DMS153 (cell line): ENCODE results near the gene MBD3L2B.
"Not testable (repeated sequence)": the region's sequence is repeated elsewhere in the genome, so short reads cannot be mapped to it uniquely, and the experiment has no call there.

ENCODE experiments used
- DNase-seq: peaks from one replicate; lab custom pipeline; 2025; lab: John Stamatoyannopoulos, UW

Gene MBD3L2B

DNA sequence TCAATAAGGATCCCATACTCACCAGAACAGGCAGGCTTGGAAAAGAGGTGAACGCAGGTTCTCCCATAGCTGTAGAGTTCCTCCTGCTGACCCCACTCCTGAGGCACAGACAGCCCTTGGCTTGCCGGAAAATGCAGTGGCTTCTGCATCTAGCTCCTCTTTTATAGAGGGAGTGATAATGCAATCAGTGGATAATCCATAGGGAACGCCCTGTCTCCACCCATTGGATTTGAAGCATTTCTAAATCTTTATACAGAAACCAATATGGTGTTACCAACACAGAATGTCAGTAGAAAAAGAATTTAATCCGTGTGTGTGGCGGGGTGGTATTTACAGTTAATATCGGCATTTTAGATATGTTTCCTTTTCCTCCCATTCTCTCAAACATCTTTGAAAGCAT is at the start of gene MBD3L2B:
Gene MBD3L2B, minus strand, starts transcription at position 101 of the 400 bp plus-strand sequence. Its CDS starts 34 bp downstream, at position 67.
- not testable (repeated sequence) for DNase-seq

GRCh38 chr19:7069904-7070226 is 48.6 kb upstream of the MBD3L2B start:
- no peak for DNase-seq

GRCh38 chr19:7069042-7069903 is 48.0 kb upstream of the MBD3L2B start, which contains the start of gene ZNF557:
Gene ZNF557 (plus strand): TSS chr19:7069703. CDS start chr19:7075075, 5,372 bp downstream.
- DNase-seq: peak; percentile 94

DNA sequence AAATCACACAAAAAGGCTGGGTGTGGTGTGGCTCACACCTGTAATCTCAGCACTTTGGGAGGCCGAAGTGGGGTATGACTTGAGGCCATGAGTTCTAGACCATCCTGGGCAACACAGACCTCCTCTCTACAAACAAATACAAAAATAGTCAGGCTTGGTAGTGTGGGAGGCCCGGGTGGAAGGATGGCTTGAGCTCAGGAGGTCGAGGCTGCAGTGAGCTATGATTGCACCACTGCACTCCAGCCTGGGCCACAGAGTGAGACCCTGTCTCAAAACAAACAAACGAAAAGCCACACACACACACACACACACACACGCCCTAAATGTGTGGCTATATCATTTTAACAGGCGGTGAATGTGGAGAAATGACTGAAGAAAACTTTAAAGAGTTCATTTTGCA is 47.4 kb upstream of the MBD3L2B start:
- no peak for DNase-seq

DNA sequence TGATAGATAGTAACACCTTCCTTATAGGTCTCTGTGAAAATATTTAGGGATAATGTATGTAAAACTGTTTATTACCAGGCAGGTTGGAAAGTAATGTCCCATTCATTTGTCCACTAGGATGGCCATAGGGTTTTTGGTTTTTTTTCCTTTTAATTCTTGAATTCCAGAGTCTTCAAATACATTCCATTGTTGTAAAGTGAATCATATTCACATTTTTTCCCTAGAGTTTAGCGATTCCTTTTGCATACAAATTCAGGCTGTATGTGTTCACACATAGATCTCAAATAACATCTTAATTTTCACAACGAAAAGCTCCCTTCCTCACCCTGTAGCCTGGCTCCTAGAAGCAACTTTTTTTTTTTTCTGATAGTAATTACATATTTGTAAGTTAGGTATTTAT is 46.5 kb upstream of the MBD3L2B start:
- no peak for DNase-seq

- DNase-seq: not testable (repeated sequence)
These were observed 45.9 kb upstream of the MBD3L2B start for GRCh38 chr19:7067122-7067521.

- DNase-seq: no peak
These were observed 42.7 kb upstream of the MBD3L2B start for GRCh38 chr19:7063764-7064418.

- DNase-seq: no peak
These were observed 42.1 kb upstream of the MBD3L2B start for GRCh38 chr19:7063339-7063738.

DNA sequence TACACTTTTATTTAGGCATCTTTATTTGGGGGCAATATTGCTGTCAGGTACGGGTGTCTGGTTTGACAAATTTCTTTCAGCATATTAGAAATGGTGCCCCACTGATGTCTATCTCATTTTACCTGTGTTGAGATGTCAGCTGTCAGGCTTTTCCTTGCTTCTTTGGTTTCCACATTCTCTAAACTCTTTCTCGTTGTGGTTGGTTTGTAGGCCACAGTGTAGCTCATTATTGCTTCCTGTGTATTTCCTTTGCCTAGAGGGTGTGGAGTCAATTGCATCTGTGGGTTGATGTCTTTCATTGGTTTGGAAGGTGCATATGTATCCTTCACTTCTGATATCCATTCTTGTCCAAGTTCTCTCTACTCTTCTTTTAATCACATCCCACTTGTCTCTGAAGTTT is 38.7 kb upstream of the MBD3L2B start:
- DNase-seq: not testable (repeated sequence)

- DNase-seq: not testable (repeated sequence)
These were observed 37.3 kb upstream of the MBD3L2B start, which contains the start of gene MBD3L3 for GRCh38 chr19:7058576-7058975. Gene MBD3L3 (minus strand): TSS chr19:7058676. CDS start chr19:7058605, 71 bp downstream.

DNA sequence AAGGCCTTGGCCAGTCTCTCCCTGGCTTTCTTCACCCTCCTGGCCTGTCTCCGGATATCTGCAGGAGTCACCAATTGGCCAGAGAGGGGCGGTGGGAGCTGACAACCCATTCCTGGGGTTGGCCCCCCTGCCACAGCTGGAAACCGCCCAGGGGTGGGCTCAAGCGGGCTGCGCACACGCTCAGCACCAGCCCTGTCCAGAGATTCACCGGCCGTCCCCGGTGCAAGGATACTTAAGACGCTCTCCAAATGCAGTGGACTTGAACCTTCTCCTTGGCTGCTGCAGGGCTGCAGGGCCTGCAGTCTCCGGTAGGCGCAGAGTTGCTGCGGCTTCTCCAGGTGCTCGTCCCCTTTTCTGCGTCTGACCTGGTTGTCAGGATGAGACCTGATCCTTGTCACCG is 35.1 kb upstream of the MBD3L2B start:
- not testable (repeated sequence) for DNase-seq

DNA sequence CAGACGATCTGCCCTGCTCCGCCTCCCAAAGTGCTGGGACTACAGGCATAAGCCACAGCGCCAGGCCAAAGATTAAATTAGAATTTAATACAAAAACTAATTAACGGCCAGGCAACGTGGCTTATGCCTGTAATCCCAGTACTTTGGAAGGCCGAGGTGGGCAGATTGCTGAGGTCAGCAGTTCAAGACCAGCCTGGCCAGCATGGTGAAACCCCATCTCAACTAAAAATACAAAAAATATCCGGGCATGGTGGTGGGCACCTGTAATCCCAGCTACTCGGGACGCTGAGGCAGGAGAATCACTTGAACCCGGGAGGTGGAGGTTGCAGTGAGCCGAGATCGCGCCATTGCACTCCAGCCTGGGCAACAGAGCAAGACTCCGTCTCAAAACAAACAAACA is 34.4 kb upstream of the MBD3L2B start:
- DNase-seq: not testable (repeated sequence)

- not testable (repeated sequence) for DNase-seq
These were observed 33.6 kb upstream of the MBD3L2B start for GRCh38 chr19:7054635-7055368.

- DNase-seq: not testable (repeated sequence)
These were observed 31.7 kb upstream of the MBD3L2B start for GRCh38 chr19:7052896-7053295.

- DNase-seq: not testable (repeated sequence)
These were observed 30.2 kb upstream of the MBD3L2B start for GRCh38 chr19:7051421-7051820.

- DNase-seq: not testable (repeated sequence)
These were observed 27.8 kb upstream of the MBD3L2B start, which contains the start of gene MBD3L2 for GRCh38 chr19:7049021-7049420. Gene MBD3L2 (plus strand): TSS chr19:7049321. CDS start chr19:7049374, 53 bp downstream.

GRCh38 chr19:7041563-7041962 is 20.3 kb upstream of the MBD3L2B start:
- not testable (repeated sequence) for DNase-seq

GRCh38 chr19:7040079-7040478 is 18.8 kb upstream of the MBD3L2B start, which contains the start of gene MBD3L4:
Gene MBD3L4 (minus strand): TSS chr19:7040179. CDS start chr19:7040144, 35 bp downstream.
- not testable (repeated sequence) for DNase-seq

DNA sequence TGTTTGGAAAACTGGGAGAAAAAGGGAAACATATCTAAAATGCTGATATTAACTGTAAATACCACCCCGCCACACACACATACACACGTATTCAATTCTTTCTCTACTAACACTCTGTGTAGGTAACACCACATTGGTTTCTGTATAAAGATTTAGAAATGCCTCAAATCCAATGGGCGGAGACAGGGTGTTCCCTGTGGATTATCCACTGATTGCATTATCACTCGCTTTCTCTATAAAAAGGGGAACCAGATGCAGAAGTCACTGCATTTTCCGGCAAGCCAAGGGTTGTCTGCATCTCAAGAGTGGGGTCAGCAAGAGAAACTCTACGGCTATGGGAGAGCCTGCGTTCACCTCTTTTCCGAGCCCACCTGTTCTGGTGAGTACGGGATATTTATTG is 9.0 kb upstream of the MBD3L2B start, which contains the start of gene MBD3L5:
Gene MBD3L5, plus strand, starts transcription at position 301 of the 400 bp plus-strand sequence. Its CDS starts 34 bp downstream, at position 335.
- not testable (repeated sequence) for DNase-seq

GRCh38 chr19:7028790-7029189 is 7.6 kb upstream of the MBD3L2B start:
- not testable (repeated sequence) for DNase-seq

GRCh38 chr19:7018828-7019227 is 2.4 kb downstream of the MBD3L2B start:
- no peak for DNase-seq

- DNase-seq: no peak
These were observed 7.6 kb downstream of the MBD3L2B start for GRCh38 chr19:7013678-7014077.
